HepG2 (cell line): Measurements from ENCODE around the gene CKS2. TPM values are rescaled to one million over a fixed set of nuclear protein-coding genes. Genes with fewer than 3 reads are reported as not detected.

ENCODE experiments used
- GATAD1 ChIP-seq: IDR thresholded peaks from 2 replicates; pipeline ENCODE4 v1.6.1; 2016; ENCODE audit warnings: missing genetic modification reagents, missing compliant biosample characterization
- MED1 ChIP-seq: sonication (generic); formaldehyde crosslinking; IDR thresholded peaks from 2 replicates; pipeline ENCODE4 v1.4.0; 2020; ENCODE audit warnings: missing genetic modification reagents
- REPIN1 ChIP-seq: sonication (generic); formaldehyde crosslinking; IDR thresholded peaks from 2 replicates; pipeline ENCODE4 v1.8.0; 2022; ENCODE audit warnings: missing genetic modification reagents, low read depth, mild to moderate bottlenecking, borderline replicate concordance
- RFX3 ChIP-seq: IDR thresholded peaks from 2 replicates; pipeline ENCODE4 v1.6.1; 2016; ENCODE audit warnings: missing biosample characterization, missing genetic modification reagents
- RFXANK ChIP-seq: IDR thresholded peaks from 2 replicates; pipeline ENCODE4 v1.6.1; 2016
- SMAD1 ChIP-seq: sonication (generic); formaldehyde crosslinking; IDR thresholded peaks from 2 replicates; pipeline ENCODE4 v1.4.0; 2020; ENCODE audit warnings: missing genetic modification reagents, low read depth, mild to moderate bottlenecking, borderline replicate concordance
- ZNF562 ChIP-seq: sonication (generic); formaldehyde crosslinking; IDR thresholded peaks from 2 replicates; pipeline ENCODE4 v1.8.0; 2022; ENCODE audit warnings: missing genetic modification reagents, borderline replicate concordance
- polyA plus RNA-seq, 8 experiments: library from polyadenylated mRNA; depleted of rRNA in 3 of 8; stranded (reverse) in 7 of 8; unstranded in 1 of 8; fragments of >200 nt; fragmentation: Illumina TruSeq in 4 of 8; extraction: Trizol in 4 of 8; gene quantifications; 2 replicates each; pipeline versions ENCODE4 v1.2.1 to v1.2.3, GENCODE V29; 2011 to 2016; ENCODE audit warnings: low read depth in 4 of 8, missing spikeins in 1 of 8, mixed read lengths in 1 of 8; ENCODE audit not compliant: insufficient read depth in 1 of 8
- total RNA-seq, 5 experiments: library from RNA; depleted of rRNA; stranded (reverse); fragments of >200 nt; fragmentation: Illumina TruSeq; extraction: Trizol; gene quantifications; 2 replicates each; pipeline ENCODE4 v1.2.3, GENCODE V29; 2016; ENCODE audit warnings: low read depth in 1 of 5
- TF ChIP-seq, protein P1 (sequence below), 2 experiments: IDR thresholded peaks; 2 replicates each; pipeline ENCODE4 v1.6.1; 2011 to 2012; ENCODE audit warnings: low read length in 2 of 2, borderline replicate concordance in 1 of 2, low read depth in 1 of 2, mild to moderate bottlenecking in 1 of 2, moderate library complexity in 1 of 2
- TF ChIP-seq, protein P2 (sequence below): sonication (generic); formaldehyde crosslinking; IDR thresholded peaks from 2 replicates; pipeline ENCODE4 v1.4.0; 2020; ENCODE audit warnings: mild to moderate bottlenecking, missing genetic modification reagents
- TF ChIP-seq, protein P3 (sequence below): IDR thresholded peaks from 2 replicates; pipeline ENCODE4 v1.6.1; 2016; ENCODE audit warnings: control low read depth
- TF ChIP-seq, protein P4 (sequence below): sonication (generic); formaldehyde crosslinking; conservative IDR thresholded peaks from 2 replicates; pipeline ENCODE4 v1.4.0; 2020; ENCODE audit warnings: mild to moderate bottlenecking, missing genetic modification reagents, moderate library complexity
- TF ChIP-seq, protein P5 (sequence below): sonication (generic); formaldehyde crosslinking; IDR thresholded peaks from 2 replicates; pipeline ENCODE4 v1.5.0; 2020; ENCODE audit warnings: missing genetic modification reagents, mild to moderate bottlenecking, borderline replicate concordance
- TF ChIP-seq, protein P6 (sequence below): sonication (generic); formaldehyde crosslinking; IDR thresholded peaks from 2 replicates; pipeline ENCODE4 v1.4.0; 2020; ENCODE audit warnings: mild to moderate bottlenecking, missing genetic modification reagents, borderline replicate concordance

CKS2 gene
- total and polyA plus RNA-seq, 2 of the 13 experiments (the other 11 are each of a cell fraction or from before 2014, with no cell fraction given) = 251 to 317 TPM

DNA sequence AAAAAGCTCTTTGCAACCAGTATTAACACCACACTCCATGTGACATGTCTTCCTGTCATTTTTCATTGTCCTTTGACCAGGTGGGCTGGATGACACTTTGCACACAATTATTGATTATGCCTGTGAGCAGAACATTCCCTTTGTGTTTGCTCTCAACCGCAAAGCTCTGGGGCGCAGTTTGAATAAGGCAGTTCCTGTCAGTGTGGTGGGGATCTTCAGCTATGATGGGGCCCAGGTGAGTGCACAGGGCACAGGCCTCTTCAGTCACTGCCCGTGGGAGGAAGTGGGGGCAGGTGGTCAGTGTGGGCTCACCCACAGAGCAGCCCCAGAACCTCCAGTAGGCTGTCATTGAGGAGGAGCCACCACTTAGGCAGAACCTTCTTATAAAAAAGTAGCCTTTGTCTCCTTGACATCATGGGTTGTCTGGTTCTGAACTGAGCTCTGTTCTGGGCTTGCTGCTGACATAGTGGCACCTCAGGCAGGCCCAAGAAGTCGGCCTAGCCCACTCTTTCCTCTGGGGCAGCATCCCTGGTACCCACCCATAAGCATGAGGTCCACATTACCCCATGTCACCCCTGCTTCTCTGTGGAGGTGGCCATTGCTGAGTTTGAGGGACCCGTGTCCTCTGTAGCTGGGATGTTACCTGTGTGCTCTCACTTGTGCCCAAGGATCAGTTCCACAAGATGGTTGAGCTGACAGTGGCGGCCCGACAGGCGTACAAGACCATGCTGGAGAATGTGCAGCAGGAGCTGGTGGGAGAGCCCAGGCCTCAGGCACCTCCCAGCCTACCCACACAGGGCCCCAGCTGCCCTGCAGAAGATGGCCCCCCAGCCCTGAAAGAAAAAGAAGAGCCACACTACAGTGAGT lies 46.6 kb downstream of the CKS2 start (continued):
- TF ChIP-seq, protein P1, sequence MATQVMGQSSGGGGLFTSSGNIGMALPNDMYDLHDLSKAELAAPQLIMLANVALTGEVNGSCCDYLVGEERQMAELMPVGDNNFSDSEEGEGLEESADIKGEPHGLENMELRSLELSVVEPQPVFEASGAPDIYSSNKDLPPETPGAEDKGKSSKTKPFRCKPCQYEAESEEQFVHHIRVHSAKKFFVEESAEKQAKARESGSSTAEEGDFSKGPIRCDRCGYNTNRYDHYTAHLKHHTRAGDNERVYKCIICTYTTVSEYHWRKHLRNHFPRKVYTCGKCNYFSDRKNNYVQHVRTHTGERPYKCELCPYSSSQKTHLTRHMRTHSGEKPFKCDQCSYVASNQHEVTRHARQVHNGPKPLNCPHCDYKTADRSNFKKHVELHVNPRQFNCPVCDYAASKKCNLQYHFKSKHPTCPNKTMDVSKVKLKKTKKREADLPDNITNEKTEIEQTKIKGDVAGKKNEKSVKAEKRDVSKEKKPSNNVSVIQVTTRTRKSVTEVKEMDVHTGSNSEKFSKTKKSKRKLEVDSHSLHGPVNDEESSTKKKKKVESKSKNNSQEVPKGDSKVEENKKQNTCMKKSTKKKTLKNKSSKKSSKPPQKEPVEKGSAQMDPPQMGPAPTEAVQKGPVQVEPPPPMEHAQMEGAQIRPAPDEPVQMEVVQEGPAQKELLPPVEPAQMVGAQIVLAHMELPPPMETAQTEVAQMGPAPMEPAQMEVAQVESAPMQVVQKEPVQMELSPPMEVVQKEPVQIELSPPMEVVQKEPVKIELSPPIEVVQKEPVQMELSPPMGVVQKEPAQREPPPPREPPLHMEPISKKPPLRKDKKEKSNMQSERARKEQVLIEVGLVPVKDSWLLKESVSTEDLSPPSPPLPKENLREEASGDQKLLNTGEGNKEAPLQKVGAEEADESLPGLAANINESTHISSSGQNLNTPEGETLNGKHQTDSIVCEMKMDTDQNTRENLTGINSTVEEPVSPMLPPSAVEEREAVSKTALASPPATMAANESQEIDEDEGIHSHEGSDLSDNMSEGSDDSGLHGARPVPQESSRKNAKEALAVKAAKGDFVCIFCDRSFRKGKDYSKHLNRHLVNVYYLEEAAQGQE (IDR thresholded peaks at IDR 0.05; ENCODE audit: borderline replicate concordance in 1 of 2, low read depth in 1 of 2, low read length in 2 of 2) = no peak
- no peak for TF ChIP-seq RFX3
- TF ChIP-seq, protein P2, sequence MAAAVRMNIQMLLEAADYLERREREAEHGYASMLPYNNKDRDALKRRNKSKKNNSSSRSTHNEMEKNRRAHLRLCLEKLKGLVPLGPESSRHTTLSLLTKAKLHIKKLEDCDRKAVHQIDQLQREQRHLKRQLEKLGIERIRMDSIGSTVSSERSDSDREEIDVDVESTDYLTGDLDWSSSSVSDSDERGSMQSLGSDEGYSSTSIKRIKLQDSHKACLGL (CRISPR knock-in tag) = no peak
- TF ChIP-seq, protein P3, sequence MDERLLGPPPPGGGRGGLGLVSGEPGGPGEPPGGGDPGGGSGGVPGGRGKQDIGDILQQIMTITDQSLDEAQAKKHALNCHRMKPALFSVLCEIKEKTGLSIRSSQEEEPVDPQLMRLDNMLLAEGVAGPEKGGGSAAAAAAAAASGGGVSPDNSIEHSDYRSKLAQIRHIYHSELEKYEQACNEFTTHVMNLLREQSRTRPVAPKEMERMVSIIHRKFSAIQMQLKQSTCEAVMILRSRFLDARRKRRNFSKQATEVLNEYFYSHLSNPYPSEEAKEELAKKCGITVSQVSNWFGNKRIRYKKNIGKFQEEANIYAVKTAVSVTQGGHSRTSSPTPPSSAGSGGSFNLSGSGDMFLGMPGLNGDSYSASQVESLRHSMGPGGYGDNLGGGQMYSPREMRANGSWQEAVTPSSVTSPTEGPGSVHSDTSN (CRISPR knock-in tag) = peak; percentile 69
- TF ChIP-seq, protein P4, sequence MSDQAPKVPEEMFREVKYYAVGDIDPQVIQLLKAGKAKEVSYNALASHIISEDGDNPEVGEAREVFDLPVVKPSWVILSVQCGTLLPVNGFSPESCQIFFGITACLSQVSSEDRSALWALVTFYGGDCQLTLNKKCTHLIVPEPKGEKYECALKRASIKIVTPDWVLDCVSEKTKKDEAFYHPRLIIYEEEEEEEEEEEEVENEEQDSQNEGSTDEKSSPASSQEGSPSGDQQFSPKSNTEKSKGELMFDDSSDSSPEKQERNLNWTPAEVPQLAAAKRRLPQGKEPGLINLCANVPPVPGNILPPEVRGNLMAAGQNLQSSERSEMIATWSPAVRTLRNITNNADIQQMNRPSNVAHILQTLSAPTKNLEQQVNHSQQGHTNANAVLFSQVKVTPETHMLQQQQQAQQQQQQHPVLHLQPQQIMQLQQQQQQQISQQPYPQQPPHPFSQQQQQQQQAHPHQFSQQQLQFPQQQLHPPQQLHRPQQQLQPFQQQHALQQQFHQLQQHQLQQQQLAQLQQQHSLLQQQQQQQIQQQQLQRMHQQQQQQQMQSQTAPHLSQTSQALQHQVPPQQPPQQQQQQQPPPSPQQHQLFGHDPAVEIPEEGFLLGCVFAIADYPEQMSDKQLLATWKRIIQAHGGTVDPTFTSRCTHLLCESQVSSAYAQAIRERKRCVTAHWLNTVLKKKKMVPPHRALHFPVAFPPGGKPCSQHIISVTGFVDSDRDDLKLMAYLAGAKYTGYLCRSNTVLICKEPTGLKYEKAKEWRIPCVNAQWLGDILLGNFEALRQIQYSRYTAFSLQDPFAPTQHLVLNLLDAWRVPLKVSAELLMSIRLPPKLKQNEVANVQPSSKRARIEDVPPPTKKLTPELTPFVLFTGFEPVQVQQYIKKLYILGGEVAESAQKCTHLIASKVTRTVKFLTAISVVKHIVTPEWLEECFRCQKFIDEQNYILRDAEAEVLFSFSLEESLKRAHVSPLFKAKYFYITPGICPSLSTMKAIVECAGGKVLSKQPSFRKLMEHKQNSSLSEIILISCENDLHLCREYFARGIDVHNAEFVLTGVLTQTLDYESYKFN (CRISPR knock-in tag) = peak; percentile 99
- TF ChIP-seq, protein P5, sequence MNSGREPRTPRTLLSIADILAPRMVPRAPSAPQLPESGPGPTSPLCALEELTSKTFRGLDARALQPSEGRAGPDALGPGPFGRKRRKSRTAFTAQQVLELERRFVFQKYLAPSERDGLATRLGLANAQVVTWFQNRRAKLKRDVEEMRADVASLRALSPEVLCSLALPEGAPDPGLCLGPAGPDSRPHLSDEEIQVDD (CRISPR knock-in tag) = no peak
- TF ChIP-seq RFXANK (CRISPR knock-in tag) = no peak
- peak; percentile 70 for TF ChIP-seq GATAD1 (CRISPR knock-in tag)
- TF ChIP-seq MED1 (CRISPR knock-in tag) = peak; percentile 91
- TF ChIP-seq ZNF562 = no peak
- TF ChIP-seq, protein P6, sequence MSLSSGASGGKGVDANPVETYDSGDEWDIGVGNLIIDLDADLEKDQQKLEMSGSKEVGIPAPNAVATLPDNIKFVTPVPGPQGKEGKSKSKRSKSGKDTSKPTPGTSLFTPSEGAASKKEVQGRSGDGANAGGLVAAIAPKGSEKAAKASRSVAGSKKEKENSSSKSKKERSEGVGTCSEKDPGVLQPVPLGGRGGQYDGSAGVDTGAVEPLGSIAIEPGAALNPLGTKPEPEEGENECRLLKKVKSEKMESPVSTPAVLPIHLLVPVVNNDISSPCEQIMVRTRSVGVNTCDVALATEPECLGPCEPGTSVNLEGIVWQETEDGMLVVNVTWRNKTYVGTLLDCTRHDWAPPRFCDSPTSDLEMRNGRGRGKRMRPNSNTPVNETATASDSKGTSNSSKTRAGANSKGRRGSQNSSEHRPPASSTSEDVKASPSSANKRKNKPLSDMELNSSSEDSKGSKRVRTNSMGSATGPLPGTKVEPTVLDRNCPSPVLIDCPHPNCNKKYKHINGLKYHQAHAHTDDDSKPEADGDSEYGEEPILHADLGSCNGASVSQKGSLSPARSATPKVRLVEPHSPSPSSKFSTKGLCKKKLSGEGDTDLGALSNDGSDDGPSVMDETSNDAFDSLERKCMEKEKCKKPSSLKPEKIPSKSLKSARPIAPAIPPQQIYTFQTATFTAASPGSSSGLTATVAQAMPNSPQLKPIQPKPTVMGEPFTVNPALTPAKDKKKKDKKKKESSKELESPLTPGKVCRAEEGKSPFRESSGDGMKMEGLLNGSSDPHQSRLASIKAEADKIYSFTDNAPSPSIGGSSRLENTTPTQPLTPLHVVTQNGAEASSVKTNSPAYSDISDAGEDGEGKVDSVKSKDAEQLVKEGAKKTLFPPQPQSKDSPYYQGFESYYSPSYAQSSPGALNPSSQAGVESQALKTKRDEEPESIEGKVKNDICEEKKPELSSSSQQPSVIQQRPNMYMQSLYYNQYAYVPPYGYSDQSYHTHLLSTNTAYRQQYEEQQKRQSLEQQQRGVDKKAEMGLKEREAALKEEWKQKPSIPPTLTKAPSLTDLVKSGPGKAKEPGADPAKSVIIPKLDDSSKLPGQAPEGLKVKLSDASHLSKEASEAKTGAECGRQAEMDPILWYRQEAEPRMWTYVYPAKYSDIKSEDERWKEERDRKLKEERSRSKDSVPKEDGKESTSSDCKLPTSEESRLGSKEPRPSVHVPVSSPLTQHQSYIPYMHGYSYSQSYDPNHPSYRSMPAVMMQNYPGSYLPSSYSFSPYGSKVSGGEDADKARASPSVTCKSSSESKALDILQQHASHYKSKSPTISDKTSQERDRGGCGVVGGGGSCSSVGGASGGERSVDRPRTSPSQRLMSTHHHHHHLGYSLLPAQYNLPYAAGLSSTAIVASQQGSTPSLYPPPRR (CRISPR knock-in tag) = peak; percentile 96
- TF ChIP-seq SMAD1 (CRISPR knock-in tag) = no peak
- TF ChIP-seq REPIN1 (CRISPR knock-in tag) = peak; percentile 92; the same call in 1 of the 2 replicates
